Esophagus muscularis mucosa (tissue), 3 donors: Measurements from ENCODE around the gene DNAJC16.
"Not testable (repeated sequence)": the region's sequence is repeated elsewhere in the genome, so short reads cannot be mapped to it uniquely, and the experiment has no call there.

Source experiments
- CTCF ChIP-seq, 3 experiments: fragments of 200-600 bp in 2 of 3; fragments of 450-650 bp in 1 of 3; sonication (generic) in 2 of 3; IDR thresholded peaks; one replicate each; pipeline ENCODE4 v1.5.1; 2017 to 2019; ENCODE audit warnings: antibody characterized with exemption in 3 of 3, mild to moderate bottlenecking in 2 of 3, moderate library complexity in 1 of 3
- POLR2A ChIP-seq: fragments of 450-650 bp; IDR thresholded peaks from one replicate; pipeline ENCODE4 v1.6.1; 2017; ENCODE audit warnings: antibody characterized with exemption, moderate library complexity, mild to moderate bottlenecking, low read depth
- POLR2AphosphoS5 ChIP-seq, 2 donors: sonication (generic); formaldehyde crosslinking; IDR thresholded peaks; one replicate each; pipeline ENCODE4 v1.6.1; 2017; ENCODE audit warnings: antibody characterized with exemption in 2 of 2

- not testable (repeated sequence) for TF ChIP-seq POLR2A; CTCF (IDR thresholded peaks at IDR 0.05); POLR2AphosphoS5 (IDR thresholded peaks at IDR 0.05)
Measured at GRCh38 chr1:15603966-15604282, 77.3 kb downstream of the DNAJC16 start.
